K562 (cell line): ENCODE results near the gene NRM. TPM values are rescaled to one million over a fixed set of nuclear protein-coding genes. Genes with fewer than 3 reads are reported as not detected.

ENCODE experiments used
- ATAC-seq: fragments of 200-7000 bp; cut with Tn5 transposase; 3 replicates; pipeline ENCODE4 v1.9.1; 2020; ENCODE audit warnings: moderate library complexity
- BruUV-seq: library from RNA; stranded (reverse); fragments of 400-500 nt; replicated peaks from 2 replicates; lab custom pipeline; 2021; lab: Mats Ljungman, UMichigan
- CTCF ChIA-PET: fragments of 300-600 bp; formaldehyde crosslinking; extraction: SDS; loops from one replicate; lab custom pipeline; 2021; ENCODE audit warnings: low intra/inter-chr PET ratio; lab: Yijun Ruan, JAX
- POLR2A ChIA-PET: fragments of 300-600, 350-650 bp; sonication (Branson Sonifier 250); formaldehyde crosslinking; extraction: SDS; loops from one replicate; lab custom pipeline; 2021; ENCODE audit warnings: antibody characterized with exemption, inconsistent platforms; lab: Yijun Ruan, JAX
- DNase-seq, 4 experiments: peaks; one replicate each; pipeline versions ENCODE4 v3.0.0 to v3.0.0-alpha.2; 2011 to 2018; ENCODE audit warnings: low spot score in 3 of 4, mixed read lengths in 3 of 4; ENCODE audit errors: extremely low read depth in 1 of 4
- FAIRE-seq: peaks from 2 replicates; lab custom pipeline; 2011; peaks lifted over from hg19 to GRCh38; lab: Jason Lieb, UNC
- H2AFZ ChIP-seq: 2 replicates; pipeline ENCODE4 v1.6.0; 2011; ENCODE audit warnings: low read depth, low read length, control low read depth, inconsistent platforms
- H3K27ac ChIP-seq: fragments of 200-600 bp; 3 replicates; pipeline ENCODE4 v1.8.0; 2011; ENCODE audit warnings: low read depth, mild to moderate bottlenecking, control low read depth, inconsistent platforms, low read length, moderate library complexity, mixed read lengths; ENCODE audit errors: extremely low read depth
- H3K27me3 ChIP-seq, 2 experiments: fragments of 300-600 bp in 1 of 2; 2 replicates in 1 of 2; 3 replicates in 1 of 2; pipeline versions ENCODE4 v1.6.0 to v1.8.0; 2011; ENCODE audit warnings: inconsistent platforms in 2 of 2, low read length in 2 of 2, mild to moderate bottlenecking in 1 of 2, mixed read lengths in 1 of 2, moderate library complexity in 1 of 2; ENCODE audit not compliant: control insufficient read depth in 2 of 2, insufficient read depth in 2 of 2
- H3K36me3 ChIP-seq: fragments of 300-600 bp; 3 replicates; pipeline ENCODE4 v1.8.0; 2011; ENCODE audit warnings: mild to moderate bottlenecking, low read length, inconsistent platforms; ENCODE audit not compliant: control insufficient read depth, insufficient read depth
- H3K4me1 ChIP-seq, 2 experiments: fragments of 200-600 bp in 1 of 2; replicated peaks in 1 of 2; 2 replicates in 1 of 2; 3 replicates in 1 of 2; pipeline versions ENCODE4 v1.5.1 to v1.8.0; 2011; ENCODE audit warnings: inconsistent platforms in 2 of 2, low read length in 2 of 2, mild to moderate bottlenecking in 1 of 2, mixed read lengths in 1 of 2, moderate library complexity in 1 of 2; ENCODE audit not compliant: control insufficient read depth in 2 of 2, insufficient read depth in 2 of 2
- H3K4me2 ChIP-seq: 2 replicates; pipeline ENCODE4 v1.6.1; 2011; ENCODE audit warnings: low read length, control low read depth, inconsistent platforms, mixed read lengths; ENCODE audit not compliant: insufficient read depth
- H3K4me3 ChIP-seq: fragments of 200-600 bp; sonication (generic), shearing (Covaris generic); 2 replicates; pipeline ENCODE4 v1.5.1; 2016; ENCODE audit warnings: control low read depth, inconsistent platforms
- H3K79me2 ChIP-seq: fragments of 200-600 bp; 3 replicates; pipeline ENCODE4 v1.8.0; 2011; ENCODE audit warnings: low read length, inconsistent platforms; ENCODE audit not compliant: control insufficient read depth, insufficient read depth
- H3K9ac ChIP-seq, 2 experiments: 2 replicates each; pipeline versions ENCODE4 v1.6.0 to v1.6.1; 2011; ENCODE audit warnings: low read depth in 2 of 2, low read length in 2 of 2, control low read depth in 1 of 2, inconsistent platforms in 1 of 2, mild to moderate bottlenecking in 1 of 2, mixed read lengths in 1 of 2; ENCODE audit not compliant: insufficient read depth in 1 of 2
- H3K9me1 ChIP-seq: one replicate; pipeline ENCODE4 v1.6.0; 2011; ENCODE audit warnings: inconsistent platforms, mild to moderate bottlenecking, low read length, moderate library complexity; ENCODE audit not compliant: control insufficient read depth, insufficient read depth
- H3K9me3 ChIP-seq: replicated peaks from 2 replicates; pipeline ENCODE4 v1.5.1; 2011; ENCODE audit warnings: low read depth, low read length, inconsistent platforms; ENCODE audit not compliant: control insufficient read depth, insufficient read depth
- H4K20me1 ChIP-seq: replicated peaks from 2 replicates; pipeline ENCODE4 v1.6.1; 2011; ENCODE audit warnings: low read length, inconsistent platforms, mixed read lengths; ENCODE audit not compliant: control insufficient read depth, insufficient read depth
- CBFB ChIP-seq: sonication (generic); formaldehyde crosslinking; IDR thresholded peaks from 2 replicates; pipeline ENCODE4 v1.4.0; 2020; ENCODE audit warnings: mild to moderate bottlenecking, missing genetic modification reagents
- CHD1 ChIP-seq: fragments of 200-600 bp; sonication (generic); IDR thresholded peaks from one replicate; pipeline ENCODE4 v1.6.1; 2012; ENCODE audit warnings: mild to moderate bottlenecking, moderate library complexity, low read length, inconsistent platforms
- GATA2 ChIP-seq: sonication (generic); formaldehyde crosslinking; IDR thresholded peaks from 2 replicates; pipeline ENCODE4 v1.4.0; 2020; ENCODE audit warnings: mild to moderate bottlenecking, missing genetic modification reagents
- RCOR1 ChIP-seq, 2 experiments: IDR thresholded peaks; 2 replicates each; pipeline ENCODE4 v1.6.1; 2012; ENCODE audit warnings: low read depth in 2 of 2, low read length in 2 of 2, borderline replicate concordance in 1 of 2, improper control_type of control experiment in 1 of 2
- RUNX1 ChIP-seq: sonication (generic); IDR thresholded peaks from 2 replicates; pipeline ENCODE4 v1.6.1; 2016; ENCODE audit warnings: antibody characterized with exemption, low read depth
- SUPT5H ChIP-seq: fragments of 450-650 bp; IDR thresholded peaks from 2 replicates; pipeline ENCODE4 v1.6.1; 2016
- TFAM ChIP-seq: fragments of 250-450 bp; sonication (Bioruptor Pico); conservative IDR thresholded peaks from 2 replicates; pipeline ENCODE4 v1.5.0; 2021; ENCODE audit warnings: mild to moderate bottlenecking, moderate library complexity
- YBX1 ChIP-seq: fragments of 450-650 bp; IDR thresholded peaks from 2 replicates; pipeline ENCODE4 v1.7.1; 2016; ENCODE audit warnings: mild to moderate bottlenecking
- ZBTB8A ChIP-seq: fragments of 450-650 bp; IDR thresholded peaks from 2 replicates; pipeline ENCODE4 v1.6.1; 2018; ENCODE audit warnings: mild to moderate bottlenecking, moderate library complexity; ENCODE audit not compliant: partially characterized antibody
- ZC3H11A ChIP-seq: IDR thresholded peaks from 2 replicates; pipeline ENCODE4 v1.6.1; 2012; ENCODE audit warnings: low read depth, low read length, improper control_type of control experiment
- ZNF12 ChIP-seq: sonication (generic); formaldehyde crosslinking; IDR thresholded peaks from 2 replicates; pipeline ENCODE4 v1.4.0; 2020; ENCODE audit warnings: mild to moderate bottlenecking, missing genetic modification reagents
- ZNF436 ChIP-seq: fragments of 250-450, 450-650 bp; sonication (Bioruptor Pico); formaldehyde crosslinking; IDR thresholded peaks from 2 replicates; pipeline ENCODE4 v1.7.0; 2020; ENCODE audit warnings: mild to moderate bottlenecking
- ZNF589 ChIP-seq: fragments of 200-800 bp; sonication (Bioruptor generic); IDR thresholded peaks from 2 replicates; pipeline ENCODE4 v1.6.1; 2016; ENCODE audit warnings: low read depth, missing genetic modification characterization, missing compliant biosample characterization
- ZNF77 ChIP-seq: fragments of 250-450 bp; sonication (Bioruptor Pico); IDR thresholded peaks from 2 replicates; pipeline ENCODE4 v1.5.0; 2020
- WGBS: fragments of 100-300 bp; shearing (Covaris generic); methylation state at CpG from one replicate; pipeline ENCODE4 v1.1.6; 2016; ENCODE audit warnings: low coverage, mixed read lengths; ENCODE audit not compliant: insufficient coverage; ENCODE audit errors: missing lambda C conversion rate; 5-methylcytosine and 5-hydroxymethylcytosine counted together
- in situ Hi-C: fragments of 300-500 bp; cut with MboI; formaldehyde crosslinking; loops from 4 replicates; pipeline ENCODE4 v1.15.0; 2018; ENCODE audit warnings: inconsistent platforms, mixed read lengths
- intact Hi-C: fragments of 100-400 bp; cut with micrococcal nuclease; formaldehyde crosslinking; loops from 2 replicates; pipeline ENCODE4 v1.14.2; 2022
- polyA plus RNA-seq, 8 experiments: library from polyadenylated mRNA; depleted of rRNA in 4 of 8; stranded (reverse) in 5 of 8; unstranded in 3 of 8; fragments of >200 nt; fragmentation: Nextera tagmentation in 2 of 8; fragmentation: Illumina TruSeq in 1 of 8; extraction: Ambion mirVana in 2 of 8; extraction: Trizol in 1 of 8; gene quantifications; 2 replicates each; pipeline versions ENCODE4 v1.2.1 to v1.2.3, GENCODE V29; 2011 to 2014; ENCODE audit warnings: inconsistent platforms in 1 of 8, missing spikeins in 1 of 8
- total RNA-seq, 7 experiments: library from RNA; depleted of rRNA in 6 of 7; stranded (reverse); fragments of >200 nt in 6 of 7; fragmentation: Illumina TruSeq in 2 of 7; extraction: Trizol in 2 of 7; gene quantifications; 2 replicates each; pipeline versions ENCODE4 v1.2.1 to v1.2.3, GENCODE V29; 2011 to 2021; ENCODE audit warnings: low replicate concordance in 1 of 7
- TF ChIP-seq, protein P1 (sequence below): fragments of 450-650 bp; IDR thresholded peaks from 2 replicates; pipeline ENCODE4 v1.7.0; 2016; ENCODE audit warnings: borderline replicate concordance
- TF ChIP-seq, protein P2 (sequence below): sonication (generic); formaldehyde crosslinking; IDR thresholded peaks from 2 replicates; pipeline ENCODE4 v1.8.1; 2023; ENCODE audit warnings: mild to moderate bottlenecking, missing genetic modification reagents
- TF ChIP-seq, protein P3 (sequence below): sonication (generic); formaldehyde crosslinking; IDR thresholded peaks from 2 replicates; pipeline ENCODE4 v1.8.0; 2022; ENCODE audit warnings: mild to moderate bottlenecking, missing genetic modification reagents

NRM gene
- total and polyA plus RNA-seq, 9 of the 15 experiments (the other 6 are each of a cell fraction or from before 2014, with no cell fraction given) = 9.7 to 58.2 (median 18.1) TPM

DNA sequence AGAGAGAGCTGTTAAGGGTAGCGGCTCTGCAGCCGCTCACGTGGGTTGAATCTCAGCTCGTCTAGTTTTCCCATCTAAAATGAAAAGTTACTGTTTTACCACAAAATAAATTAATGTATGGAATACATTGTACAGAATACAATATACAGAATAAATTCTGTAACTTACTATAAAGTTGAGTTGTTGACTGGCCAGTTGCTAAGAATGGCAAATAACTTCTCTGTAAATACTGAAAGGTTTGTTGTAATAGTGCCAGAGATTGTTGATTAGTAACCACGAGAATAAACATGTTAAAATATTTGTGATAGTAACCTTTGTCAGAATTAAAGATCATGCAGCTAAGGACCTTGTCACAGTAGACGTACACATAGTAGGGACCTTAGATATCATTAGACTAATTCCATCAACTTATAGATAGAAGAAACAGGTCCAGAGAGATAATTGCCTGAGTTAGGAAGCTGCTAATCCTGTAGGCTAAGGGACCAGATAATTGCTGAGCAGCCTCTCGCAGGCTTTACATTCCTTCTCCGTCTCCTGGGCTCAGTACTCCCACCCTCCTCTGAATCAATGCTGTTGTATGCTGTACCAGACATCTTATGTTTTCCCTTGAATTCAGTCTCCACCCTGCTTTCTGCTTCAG, 544 bp upstream of the NRM start (continued):
- TF ChIP-seq RCOR1 (IDR thresholded peaks at IDR 0.05; ENCODE audit: borderline replicate concordance in 1 of 2, low read depth in 2 of 2, low read length in 2 of 2) (no peak), SUPT5H (no peak; the same call in 1 of the 2 replicates), ZC3H11A (no peak), YBX1 (no peak), GATA2 (CRISPR knock-in tag) (0 out of 2 replicates have a peak, but pooled peaks have one; percentile 12), ZBTB8A (no peak)
- TF ChIP-seq, protein P1, sequence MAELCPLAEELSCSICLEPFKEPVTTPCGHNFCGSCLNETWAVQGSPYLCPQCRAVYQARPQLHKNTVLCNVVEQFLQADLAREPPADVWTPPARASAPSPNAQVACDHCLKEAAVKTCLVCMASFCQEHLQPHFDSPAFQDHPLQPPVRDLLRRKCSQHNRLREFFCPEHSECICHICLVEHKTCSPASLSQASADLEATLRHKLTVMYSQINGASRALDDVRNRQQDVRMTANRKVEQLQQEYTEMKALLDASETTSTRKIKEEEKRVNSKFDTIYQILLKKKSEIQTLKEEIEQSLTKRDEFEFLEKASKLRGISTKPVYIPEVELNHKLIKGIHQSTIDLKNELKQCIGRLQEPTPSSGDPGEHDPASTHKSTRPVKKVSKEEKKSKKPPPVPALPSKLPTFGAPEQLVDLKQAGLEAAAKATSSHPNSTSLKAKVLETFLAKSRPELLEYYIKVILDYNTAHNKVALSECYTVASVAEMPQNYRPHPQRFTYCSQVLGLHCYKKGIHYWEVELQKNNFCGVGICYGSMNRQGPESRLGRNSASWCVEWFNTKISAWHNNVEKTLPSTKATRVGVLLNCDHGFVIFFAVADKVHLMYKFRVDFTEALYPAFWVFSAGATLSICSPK = no peak

DNA sequence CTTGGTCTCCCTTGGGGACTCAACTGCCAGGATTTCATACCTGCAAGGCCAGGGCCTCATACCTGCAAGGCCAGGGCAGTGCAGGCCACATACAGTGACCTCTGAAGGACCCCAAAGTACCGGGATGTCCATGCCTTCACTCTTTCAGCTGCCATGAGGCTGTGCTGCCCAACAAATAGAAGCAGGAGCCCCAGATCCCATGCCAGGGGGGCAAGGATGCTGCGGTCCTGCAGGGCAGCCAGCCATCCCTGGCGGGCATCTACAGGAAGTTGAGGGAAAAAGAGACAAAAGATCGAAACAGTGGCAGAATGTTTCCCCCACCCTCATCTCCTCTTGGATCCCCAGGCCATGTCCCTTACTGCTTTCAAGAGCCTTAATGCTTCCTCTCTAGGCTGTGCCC, 799 bp downstream of the NRM start:
- Histone ChIP-seq H4K20me1 (no peaks in the 10 kb centered on the region), H3K9me1 (no peaks in the 10 kb centered on the region), H3K4me3 (peak overlapping the region; percentile 71), H2AFZ (peak overlapping the region; percentile 99), H3K36me3 (peaks cover 8% of the 10 kb centered on the region; the same call in 2 of the 3 replicates), H3K9ac (peak overlapping the region; percentile 74 to 92), H3K4me2 (peak overlapping the region; percentile 95), H3K9me3 (no peaks in the 10 kb centered on the region), H3K4me1 (peaks cover 40 to 61% of the 10 kb centered on the region in 2 experiments), H3K79me2 (peaks cover 51% of the 10 kb centered on the region), H3K27ac (peak overlapping the region; percentile 66), H3K27me3 (no peaks in the 10 kb centered on the region)
- DNase-seq (no peak), ATAC-seq (no peak), FAIRE-seq (no peak)
- 9% methylated on average over 4 of the region's 4 CpGs for WGBS
- in situ Hi-C loops = no loop called here
- CTCF ChIA-PET = no interaction called here
- intact Hi-C loops = loop anchor here (10.0 kb wide), 1 partner anchor 125 kb away; no protein-coding TSS in a partner anchor
- POLR2A ChIA-PET = interaction anchor here (0.7 to 23.5 kb wide), 8 partner anchors 8 to 75 kb away, joined by 3 to 524 read pairs (median 4); partner anchors contain the start of genes MDC1 and TUBB
- no TSS peak for BruUV-seq
- TF ChIP-seq ZNF436 (CRISPR knock-in tag) = no peak
- 0 out of 2 replicates have a peak, but pooled peaks have one; percentile 60 for TF ChIP-seq CBFB (CRISPR knock-in tag)
- peak; percentile 1 for TF ChIP-seq CHD1
- TF ChIP-seq ZNF12 (CRISPR knock-in tag) = peak; percentile 23; the same call in 1 of the 2 replicates
- no peak for TF ChIP-seq ZNF589
- TF ChIP-seq, protein P2, sequence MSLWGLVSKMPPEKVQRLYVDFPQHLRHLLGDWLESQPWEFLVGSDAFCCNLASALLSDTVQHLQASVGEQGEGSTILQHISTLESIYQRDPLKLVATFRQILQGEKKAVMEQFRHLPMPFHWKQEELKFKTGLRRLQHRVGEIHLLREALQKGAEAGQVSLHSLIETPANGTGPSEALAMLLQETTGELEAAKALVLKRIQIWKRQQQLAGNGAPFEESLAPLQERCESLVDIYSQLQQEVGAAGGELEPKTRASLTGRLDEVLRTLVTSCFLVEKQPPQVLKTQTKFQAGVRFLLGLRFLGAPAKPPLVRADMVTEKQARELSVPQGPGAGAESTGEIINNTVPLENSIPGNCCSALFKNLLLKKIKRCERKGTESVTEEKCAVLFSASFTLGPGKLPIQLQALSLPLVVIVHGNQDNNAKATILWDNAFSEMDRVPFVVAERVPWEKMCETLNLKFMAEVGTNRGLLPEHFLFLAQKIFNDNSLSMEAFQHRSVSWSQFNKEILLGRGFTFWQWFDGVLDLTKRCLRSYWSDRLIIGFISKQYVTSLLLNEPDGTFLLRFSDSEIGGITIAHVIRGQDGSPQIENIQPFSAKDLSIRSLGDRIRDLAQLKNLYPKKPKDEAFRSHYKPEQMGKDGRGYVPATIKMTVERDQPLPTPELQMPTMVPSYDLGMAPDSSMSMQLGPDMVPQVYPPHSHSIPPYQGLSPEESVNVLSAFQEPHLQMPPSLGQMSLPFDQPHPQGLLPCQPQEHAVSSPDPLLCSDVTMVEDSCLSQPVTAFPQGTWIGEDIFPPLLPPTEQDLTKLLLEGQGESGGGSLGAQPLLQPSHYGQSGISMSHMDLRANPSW (CRISPR knock-in tag) = no peak
- 0 out of 2 replicates have a peak, but pooled peaks have one; percentile 29 for TF ChIP-seq ZNF77 (CRISPR knock-in tag)
- no peak for TF ChIP-seq TFAM (CRISPR knock-in tag)
- TF ChIP-seq, protein P3, sequence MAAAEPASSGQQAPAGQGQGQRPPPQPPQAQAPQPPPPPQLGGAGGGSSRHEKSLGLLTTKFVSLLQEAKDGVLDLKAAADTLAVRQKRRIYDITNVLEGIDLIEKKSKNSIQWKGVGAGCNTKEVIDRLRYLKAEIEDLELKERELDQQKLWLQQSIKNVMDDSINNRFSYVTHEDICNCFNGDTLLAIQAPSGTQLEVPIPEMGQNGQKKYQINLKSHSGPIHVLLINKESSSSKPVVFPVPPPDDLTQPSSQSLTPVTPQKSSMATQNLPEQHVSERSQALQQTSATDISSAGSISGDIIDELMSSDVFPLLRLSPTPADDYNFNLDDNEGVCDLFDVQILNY = 0 out of 2 replicates have a peak, but pooled peaks have one; percentile 22
- 0 out of 2 replicates have a peak, but pooled peaks have one; percentile 25 for TF ChIP-seq RUNX1
